AG09319 (cell line): Measurements from ENCODE around the gene AKAP8.
"Not testable (repeated sequence)": the region's sequence is repeated elsewhere in the genome, so short reads cannot be mapped to it uniquely, and the experiment has no call there.

ENCODE experiments used
- DNase-seq: peaks from one replicate; pipeline ENCODE4 v3.0.0-alpha.2; 2010; ENCODE audit warnings: low read depth; ENCODE audit errors: extremely low read depth
- CTCF ChIP-seq: IDR thresholded peaks from 2 replicates; pipeline ENCODE4 v1.5.1; 2011; ENCODE audit warnings: low read depth, mild to moderate bottlenecking, inconsistent platforms, low read length, moderate library complexity

The AKAP8 gene

GRCh38 chr19:15418579-15419412 lies 39.2 kb upstream of the AKAP8 start, which contains the start of gene AKAP8L:
AKAP8L (minus strand) TSS chr19:15418988; CDS start chr19:15418923, 65 bp downstream.
- peak; percentile 48 for TF ChIP-seq CTCF
- DNase-seq: peak; percentile 100

- no peak for TF ChIP-seq CTCF
- DNase-seq: peak; percentile 20
Observed at GRCh38 chr19:15418231-15418578, 38.6 kb upstream of the AKAP8 start.

GRCh38 chr19:15417699-15418098 lies 38.1 kb upstream of the AKAP8 start:
- no peak for TF ChIP-seq CTCF
- no peak for DNase-seq

GRCh38 chr19:15412832-15413231 lies 33.2 kb upstream of the AKAP8 start:
- DNase-seq: no peak
- no peak for TF ChIP-seq CTCF

- not testable (repeated sequence) for DNase-seq
Observed at GRCh38 chr19:15411351-15411750, 31.8 kb upstream of the AKAP8 start.

GRCh38 chr19:15404780-15405211 lies 25.2 kb upstream of the AKAP8 start:
- no peak for DNase-seq
- no peak for TF ChIP-seq CTCF

GRCh38 chr19:15404097-15404779 lies 24.7 kb upstream of the AKAP8 start:
- no peak for TF ChIP-seq CTCF
- DNase-seq: no peak
